Effector memory CD8-positive, alpha-beta T cell (primary cell): ENCODE measurements around the gene TSC2.

Source experiments
- ATAC-seq: fragments of 150-1000 bp; cut with Tn5 transposase; replicated peaks from 2 replicates; pipeline ENCODE4 v1.10.0; 2021; ENCODE audit warnings: mild to moderate bottlenecking, moderate library complexity
- DNase-seq, 3 experiments: peaks; one replicate each; pipeline ENCODE4 v3.0.0; 2021
- H3K27ac Mint-ChIP-seq, 2 donors: one replicate each; pipeline ENCODE4 v1.8.0; 2022; ENCODE audit warnings: mild to moderate bottlenecking in 2 of 2, mixed read lengths in 2 of 2, moderate library complexity in 2 of 2
- H3K27me3 Mint-ChIP-seq, 2 donors: one replicate each; pipeline ENCODE4 v1.8.0; 2022; ENCODE audit warnings: mixed read lengths in 2 of 2
- H3K36me3 Mint-ChIP-seq: one replicate; pipeline ENCODE4 v1.8.0; 2022; ENCODE audit warnings: mild to moderate bottlenecking, moderate library complexity, mixed read lengths; ENCODE audit not compliant: insufficient read depth
- H3K4me1 Mint-ChIP-seq, 2 donors: one replicate each; pipeline ENCODE4 v1.8.0; 2022; ENCODE audit warnings: low read depth in 2 of 2, mixed read lengths in 2 of 2
- H3K4me3 Mint-ChIP-seq, 2 donors: one replicate each; pipeline ENCODE4 v1.8.0; 2022; ENCODE audit warnings: mild to moderate bottlenecking in 2 of 2, mixed read lengths in 2 of 2, moderate library complexity in 2 of 2
- H3K9me3 Mint-ChIP-seq, 2 donors: one replicate each; pipeline ENCODE4 v1.8.0; 2022; ENCODE audit warnings: mixed read lengths in 2 of 2

Gene TSC2

DNA sequence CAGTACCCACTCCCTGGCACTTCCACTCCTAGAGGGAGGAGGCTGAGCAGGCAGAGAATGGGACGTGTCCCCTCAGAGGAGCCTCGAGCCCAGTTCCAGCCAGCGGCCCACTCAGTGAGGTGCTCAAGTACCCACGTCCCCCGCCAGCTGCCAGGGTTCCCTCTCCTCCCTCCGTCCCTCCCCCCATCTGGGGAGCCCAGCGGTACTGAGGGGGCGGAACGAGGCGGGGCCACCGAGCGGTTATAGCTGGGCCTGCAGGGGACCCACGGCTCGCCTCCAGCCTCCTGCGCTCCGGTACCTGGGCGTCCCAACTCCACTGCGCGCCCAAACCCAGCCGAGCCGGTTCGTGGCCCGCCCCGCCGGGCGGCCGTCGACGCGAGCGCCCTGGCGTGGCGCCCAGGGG, 28.3 kb upstream of the TSC2 start, which contains the start of gene NPW:
NPW (plus strand) TSS at position 268 of the 403 bp plus-strand sequence.
- Mint-ChIP-seq H3K36me3 (peaks cover 8% of the 10 kb centered on the region), H3K27ac (peak within 1 kb of the TSS in 1 of 2 donors; percentile 49), H3K4me1 (peaks cover 8 to 9% of the 10 kb centered on the region in 2 donors), H3K27me3 (peaks cover 19 to 48% of the 10 kb centered on the region in 2 donors), H3K4me3 (no peak within 1 kb of the TSS), H3K9me3 (no peaks in the 10 kb centered on the region)
- DNase-seq (no peak), ATAC-seq (no peak)

GRCh38 chr16:2019921-2020831, 27.6 kb upstream of the TSC2 start:
- Mint-ChIP-seq H3K4me3 (no peak overlapping the region), H3K9me3 (no peaks in the 10 kb centered on the region), H3K27me3 (peaks cover 19 to 48% of the 10 kb centered on the region in 2 donors), H3K27ac (peak overlapping the region in 1 of 2 donors; percentile 49), H3K36me3 (peaks cover 6% of the 10 kb centered on the region), H3K4me1 (peaks cover 8 to 9% of the 10 kb centered on the region in 2 donors)
- DNase-seq: no peak
- ATAC-seq: no peak

- Mint-ChIP-seq H3K4me1 (peaks cover 8 to 9% of the 10 kb centered on the region in 2 donors), H3K27me3 (peaks cover 19 to 46% of the 10 kb centered on the region in 2 donors), H3K9me3 (no peaks in the 10 kb centered on the region), H3K4me3 (peak overlapping the region; percentile 78 to 81), H3K27ac (no peak overlapping the region), H3K36me3 (peaks cover 3% of the 10 kb centered on the region)
- ATAC-seq: peak; percentile 16
- DNase-seq: no peak
Observed at GRCh38 chr16:2022723-2023091, 25.1 kb upstream of the TSC2 start.

- peak; percentile 83 for ATAC-seq
- H3K4me3 Mint-ChIP-seq: peak overlapping the region; percentile 78 to 81
- no peak overlapping the region for H3K27ac Mint-ChIP-seq
- H3K4me1 Mint-ChIP-seq: peaks cover 9 to 12% of the 10 kb centered on the region in 2 donors
- peaks cover 19 to 40% of the 10 kb centered on the region in 2 donors for H3K27me3 Mint-ChIP-seq
- H3K36me3 Mint-ChIP-seq: peaks cover 3% of the 10 kb centered on the region
- no peaks in the 10 kb centered on the region for H3K9me3 Mint-ChIP-seq
- DNase-seq: peak; percentile 93 to 96 (median 96)
Observed at GRCh38 chr16:2023092-2024031, 24.4 kb upstream of the TSC2 start.

DNA sequence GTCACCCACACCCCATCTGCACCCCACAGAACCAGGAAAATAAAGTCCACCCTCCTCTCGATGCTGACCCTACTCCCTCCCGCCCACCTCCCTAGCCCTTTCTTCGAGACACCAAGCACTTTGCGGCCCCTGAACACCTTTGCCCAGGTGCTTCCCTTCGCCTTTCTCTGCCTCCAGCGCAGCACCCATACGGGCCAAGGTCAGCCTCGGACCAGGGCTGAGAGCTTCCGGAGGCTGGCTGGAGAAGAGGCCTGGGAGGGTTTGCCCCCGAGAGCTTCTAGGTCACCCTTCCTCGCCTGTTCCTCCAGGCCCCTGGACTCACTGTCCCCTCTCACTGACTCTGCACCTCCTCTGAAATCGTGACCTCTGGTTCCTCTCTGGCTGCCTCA, 23.8 kb upstream of the TSC2 start:
- H3K9me3 Mint-ChIP-seq: no peaks in the 10 kb centered on the region
- peaks cover 19 to 33% of the 10 kb centered on the region in 2 donors for H3K27me3 Mint-ChIP-seq
- H3K27ac Mint-ChIP-seq: no peak overlapping the region
- no peak for ATAC-seq
- H3K36me3 Mint-ChIP-seq: peaks cover 3% of the 10 kb centered on the region
- peaks cover 9 to 12% of the 10 kb centered on the region in 2 donors for H3K4me1 Mint-ChIP-seq
- no peak overlapping the region for H3K4me3 Mint-ChIP-seq
- no peak for DNase-seq

GRCh38 chr16:2025251-2025650, 22.5 kb upstream of the TSC2 start:
- Mint-ChIP-seq H3K27ac (no peak overlapping the region), H3K4me3 (peak overlapping the region; percentile 59 to 66), H3K27me3 (peaks cover 19 to 29% of the 10 kb centered on the region in 2 donors), H3K4me1 (peaks cover 9 to 12% of the 10 kb centered on the region in 2 donors), H3K9me3 (no peaks in the 10 kb centered on the region), H3K36me3 (peaks cover 3% of the 10 kb centered on the region)
- no peak for DNase-seq
- ATAC-seq: no peak

- H3K4me1 Mint-ChIP-seq: peaks cover 9 to 10% of the 10 kb centered on the region in 2 donors
- H3K9me3 Mint-ChIP-seq: no peaks in the 10 kb centered on the region
- ATAC-seq (no peak), DNase-seq (no peak)
- H3K36me3 Mint-ChIP-seq: peaks cover 2% of the 10 kb centered on the region
- H3K27me3 Mint-ChIP-seq: peaks cover 14 to 22% of the 10 kb centered on the region in 2 donors
- no peak overlapping the region for H3K27ac Mint-ChIP-seq
- H3K4me3 Mint-ChIP-seq: peak overlapping the region; percentile 59 to 66
Observed at GRCh38 chr16:2025878-2026460, 21.8 kb upstream of the TSC2 start.

DNA sequence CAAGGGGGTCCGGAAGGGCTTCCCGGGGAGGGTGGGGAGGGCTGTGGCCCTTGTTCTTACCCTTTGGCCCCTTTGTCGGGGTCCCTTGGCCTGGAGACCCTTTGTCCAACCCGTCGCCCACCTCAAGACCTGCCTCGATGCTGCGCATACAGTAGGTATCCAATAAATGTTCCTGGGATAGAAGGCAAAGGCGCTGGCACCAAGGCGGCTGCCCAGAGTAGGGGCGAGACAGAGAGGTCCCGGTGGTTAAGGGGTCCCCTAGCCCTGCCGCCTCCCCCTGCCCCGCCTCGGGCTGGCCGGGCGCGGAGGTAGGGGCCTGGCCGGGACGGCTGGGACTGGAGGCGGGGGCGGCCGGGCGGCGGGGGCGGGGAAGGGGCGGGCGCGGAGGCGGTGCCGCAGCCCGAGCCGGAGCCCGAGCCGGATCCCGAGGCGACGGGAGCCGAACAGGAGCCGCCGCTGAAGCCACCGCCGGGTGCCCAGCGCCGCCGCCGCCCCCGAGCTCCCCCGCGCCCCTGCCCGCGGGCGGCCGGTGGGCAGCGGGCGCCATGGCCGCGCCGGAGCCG, 21.2 kb upstream of the TSC2 start, which contains the start of gene NHERF2:
NHERF2 (plus strand) TSS at position 442 of the 563 bp plus-strand sequence; CDS start at position 546, 104 bp downstream.
- ATAC-seq (peak; percentile 19), DNase-seq (no peak)
- Mint-ChIP-seq H3K27ac (no peak within 1 kb of the TSS), H3K4me1 (peaks cover 9 to 10% of the 10 kb centered on the region in 2 donors), H3K4me3 (peak within 1 kb of the TSS; percentile 59 to 70), H3K36me3 (no peaks in the 10 kb centered on the region), H3K27me3 (peaks cover 11 to 16% of the 10 kb centered on the region in 2 donors), H3K9me3 (no peaks in the 10 kb centered on the region)

DNA sequence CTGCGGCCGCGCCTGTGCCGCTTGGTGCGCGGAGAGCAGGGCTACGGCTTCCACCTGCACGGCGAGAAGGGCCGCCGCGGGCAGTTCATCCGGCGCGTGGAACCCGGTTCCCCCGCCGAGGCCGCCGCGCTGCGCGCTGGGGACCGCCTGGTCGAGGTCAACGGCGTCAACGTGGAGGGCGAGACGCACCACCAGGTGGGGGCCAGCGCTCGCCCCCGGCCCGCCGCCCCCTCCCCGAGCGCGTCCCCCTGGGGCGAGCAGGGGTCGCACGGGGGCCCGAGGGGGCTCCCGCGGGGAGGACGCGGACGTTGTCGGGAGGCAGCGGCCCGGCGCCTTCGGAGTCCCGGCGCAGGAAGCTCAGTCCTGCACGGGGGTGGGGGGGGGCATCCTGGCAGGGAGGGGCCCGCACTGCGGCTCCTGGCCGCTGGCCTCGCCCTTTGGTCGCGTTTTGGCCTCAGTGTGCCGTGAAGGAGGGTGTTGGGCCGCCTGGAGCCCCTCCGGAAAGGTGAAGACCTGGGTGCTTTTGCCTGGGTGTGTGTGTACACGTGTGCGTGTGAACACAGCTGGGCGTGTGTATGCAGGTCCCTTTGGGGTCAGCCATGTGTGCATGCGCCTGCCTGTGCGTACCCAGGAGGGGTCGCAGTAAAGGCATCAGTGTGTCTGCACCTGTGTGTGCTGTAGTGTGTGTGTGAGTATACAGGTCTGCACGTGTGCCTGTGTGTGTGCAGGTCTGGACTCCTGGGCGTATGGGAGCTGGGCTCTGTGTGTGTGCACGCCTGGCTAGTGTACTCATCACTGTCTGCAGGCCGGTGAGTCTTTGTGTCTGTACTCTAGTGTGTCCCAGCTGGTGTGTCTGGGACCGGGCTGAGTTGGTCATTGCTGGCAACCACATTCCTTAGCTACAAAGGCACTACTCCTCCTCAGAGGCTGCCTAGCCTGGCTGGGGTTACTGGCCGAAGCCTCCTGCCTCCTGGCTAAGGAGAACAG, 20.5 kb upstream of the TSC2 start:
- Mint-ChIP-seq H3K4me3 (peak overlapping the region; percentile 59 to 70), H3K4me1 (peaks cover 9 to 10% of the 10 kb centered on the region in 2 donors), H3K27ac (no peak overlapping the region), H3K27me3 (peaks cover 7 to 8% of the 10 kb centered on the region in 2 donors), H3K9me3 (no peaks in the 10 kb centered on the region), H3K36me3 (no peaks in the 10 kb centered on the region)
- no peak for DNase-seq
- peak; percentile 27 for ATAC-seq

DNA sequence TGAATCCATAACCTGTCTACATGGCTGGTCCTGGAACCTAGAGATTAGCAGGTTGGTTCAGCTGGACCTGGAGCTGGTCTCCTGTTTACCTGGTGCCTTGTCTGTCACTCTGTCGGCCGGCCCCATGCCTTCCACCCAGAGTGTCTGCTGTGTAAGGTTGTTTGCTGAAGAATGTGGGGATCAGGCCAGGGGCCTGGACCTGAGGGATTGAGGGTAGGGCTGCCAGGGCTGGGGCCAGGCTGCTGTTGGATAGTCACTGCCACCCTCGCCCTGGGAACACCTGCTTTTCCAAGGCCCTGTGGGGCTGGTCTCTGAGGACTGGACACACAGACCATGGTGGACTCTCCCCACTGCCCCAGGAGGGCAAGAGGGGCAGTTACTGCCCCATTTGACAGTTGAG, 19.6 kb upstream of the TSC2 start:
- H3K4me1 Mint-ChIP-seq: peaks cover under 1 to 6% of the 10 kb centered on the region in 2 donors

GRCh38 chr16:2028620-2029220, 19.1 kb upstream of the TSC2 start:
- H3K27me3 Mint-ChIP-seq: no peaks in the 10 kb centered on the region
- H3K9me3 Mint-ChIP-seq: no peaks in the 10 kb centered on the region
- no peak overlapping the region for H3K27ac Mint-ChIP-seq
- no peak overlapping the region for H3K4me3 Mint-ChIP-seq
- no peak for DNase-seq
- no peaks in the 10 kb centered on the region for H3K36me3 Mint-ChIP-seq
- ATAC-seq: no peak
- peaks cover 0 to 6% of the 10 kb centered on the region in 2 donors for H3K4me1 Mint-ChIP-seq

More for the DNA sequence above, 19.6 kb upstream of the TSC2 start:
- H3K4me3 Mint-ChIP-seq: peak overlapping the region; percentile 59 to 70
- peaks cover under 1% of the 10 kb centered on the region in 2 donors for H3K27me3 Mint-ChIP-seq
- no peaks in the 10 kb centered on the region for H3K36me3 Mint-ChIP-seq
- H3K9me3 Mint-ChIP-seq: no peaks in the 10 kb centered on the region
- H3K27ac Mint-ChIP-seq: no peak overlapping the region
- ATAC-seq (no peak), DNase-seq (no peak)
